Measurements from ENCODE around the gene CD44.

Gene CD44

DNA sequence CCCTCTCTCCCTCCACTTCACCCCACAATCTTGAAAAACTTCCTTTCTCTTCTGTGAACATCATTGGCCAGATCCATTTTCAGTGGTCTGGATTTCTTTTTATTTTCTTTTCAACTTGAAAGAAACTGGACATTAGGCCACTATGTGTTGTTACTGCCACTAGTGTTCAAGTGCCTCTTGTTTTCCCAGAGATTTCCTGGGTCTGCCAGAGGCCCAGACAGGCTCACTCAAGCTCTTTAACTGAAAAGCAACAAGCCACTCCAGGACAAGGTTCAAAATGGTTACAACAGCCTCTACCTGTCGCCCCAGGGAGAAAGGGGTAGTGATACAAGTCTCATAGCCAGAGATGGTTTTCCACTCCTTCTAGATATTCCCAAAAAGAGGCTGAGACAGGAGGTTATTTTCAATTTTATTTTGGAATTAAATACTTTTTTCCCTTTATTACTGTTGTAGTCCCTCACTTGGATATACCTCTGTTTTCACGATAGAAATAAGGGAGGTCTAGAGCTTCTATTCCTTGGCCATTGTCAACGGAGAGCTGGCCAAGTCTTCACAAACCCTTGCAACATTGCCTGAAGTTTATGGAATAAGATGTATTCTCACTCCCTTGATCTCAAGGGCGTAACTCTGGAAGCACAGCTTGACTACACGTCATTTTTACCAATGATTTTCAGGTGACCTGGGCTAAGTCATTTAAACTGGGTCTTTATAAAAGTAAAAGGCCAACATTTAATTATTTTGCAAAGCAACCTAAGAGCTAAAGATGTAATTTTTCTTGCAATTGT, 92.3 kb downstream of the CD44 start:
- no peak for DNase-seq (ENCODE audit: low read depth)
- no peak overlapping the region for H3K4me3 ChIP-seq (ENCODE audit: control insufficient read depth, low read depth, low read length)
- TF ChIP-seq, protein P1, sequence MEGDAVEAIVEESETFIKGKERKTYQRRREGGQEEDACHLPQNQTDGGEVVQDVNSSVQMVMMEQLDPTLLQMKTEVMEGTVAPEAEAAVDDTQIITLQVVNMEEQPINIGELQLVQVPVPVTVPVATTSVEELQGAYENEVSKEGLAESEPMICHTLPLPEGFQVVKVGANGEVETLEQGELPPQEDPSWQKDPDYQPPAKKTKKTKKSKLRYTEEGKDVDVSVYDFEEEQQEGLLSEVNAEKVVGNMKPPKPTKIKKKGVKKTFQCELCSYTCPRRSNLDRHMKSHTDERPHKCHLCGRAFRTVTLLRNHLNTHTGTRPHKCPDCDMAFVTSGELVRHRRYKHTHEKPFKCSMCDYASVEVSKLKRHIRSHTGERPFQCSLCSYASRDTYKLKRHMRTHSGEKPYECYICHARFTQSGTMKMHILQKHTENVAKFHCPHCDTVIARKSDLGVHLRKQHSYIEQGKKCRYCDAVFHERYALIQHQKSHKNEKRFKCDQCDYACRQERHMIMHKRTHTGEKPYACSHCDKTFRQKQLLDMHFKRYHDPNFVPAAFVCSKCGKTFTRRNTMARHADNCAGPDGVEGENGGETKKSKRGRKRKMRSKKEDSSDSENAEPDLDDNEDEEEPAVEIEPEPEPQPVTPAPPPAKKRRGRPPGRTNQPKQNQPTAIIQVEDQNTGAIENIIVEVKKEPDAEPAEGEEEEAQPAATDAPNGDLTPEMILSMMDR (IDR thresholded peaks at IDR 0.05; ENCODE audit: control insufficient read depth, insufficient read depth, low read depth, low read length, missing control alignments): no peak

DNA sequence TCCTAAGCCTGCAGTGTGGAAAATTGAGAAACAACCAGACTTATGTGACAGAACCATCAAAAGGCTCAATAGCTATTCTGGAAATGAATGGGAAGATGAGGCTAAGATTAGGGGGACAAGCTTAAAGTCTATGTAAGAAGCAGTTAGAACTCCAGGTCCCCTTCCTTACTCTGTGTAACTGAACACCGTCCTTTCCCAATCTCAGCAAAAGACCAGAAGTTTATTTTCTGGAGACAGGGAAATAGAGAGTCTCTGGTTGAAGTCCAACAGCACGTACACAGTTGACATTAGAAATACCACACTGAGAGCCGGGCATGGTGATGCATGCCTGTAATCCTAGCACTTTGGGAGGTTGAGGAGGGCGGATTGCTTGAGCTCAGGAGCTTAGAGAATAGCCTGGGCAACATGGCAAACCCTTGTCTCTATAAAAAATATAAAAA, 93.9 kb downstream of the CD44 start:
- TF ChIP-seq, protein P1 (IDR thresholded peaks at IDR 0.05; ENCODE audit: control insufficient read depth, insufficient read depth, low read depth, low read length, missing control alignments): no peak
- DNase-seq (ENCODE audit: low read depth): no peak
- no peak overlapping the region for H3K4me3 ChIP-seq (ENCODE audit: control insufficient read depth, low read depth, low read length)

DNA sequence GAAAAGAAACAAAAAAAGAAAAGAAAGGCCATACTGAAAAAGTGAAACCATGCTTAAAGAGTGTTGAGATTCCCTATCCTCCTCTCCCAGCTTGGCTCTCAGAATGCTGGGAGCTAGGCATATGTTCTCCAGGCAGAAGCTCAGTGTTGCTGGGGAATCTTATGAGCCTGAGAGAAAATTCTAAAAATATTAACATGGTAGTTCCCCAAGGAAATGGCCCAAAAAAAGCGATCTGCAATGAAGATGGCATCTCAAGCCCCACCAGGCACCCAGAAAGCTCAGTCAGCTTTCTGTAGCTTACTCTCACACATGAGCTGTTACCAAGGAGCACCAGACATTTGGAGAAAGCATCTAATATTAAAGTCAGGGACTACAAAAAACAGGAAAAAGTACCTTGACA, 94.5 kb downstream of the CD44 start:
- TF ChIP-seq, protein P1 (IDR thresholded peaks at IDR 0.05; ENCODE audit: control insufficient read depth, insufficient read depth, low read depth, low read length, missing control alignments): no peak
- no peak overlapping the region for H3K4me3 ChIP-seq (ENCODE audit: control insufficient read depth, low read depth, low read length)
- no peak for DNase-seq (ENCODE audit: low read depth)

DNA sequence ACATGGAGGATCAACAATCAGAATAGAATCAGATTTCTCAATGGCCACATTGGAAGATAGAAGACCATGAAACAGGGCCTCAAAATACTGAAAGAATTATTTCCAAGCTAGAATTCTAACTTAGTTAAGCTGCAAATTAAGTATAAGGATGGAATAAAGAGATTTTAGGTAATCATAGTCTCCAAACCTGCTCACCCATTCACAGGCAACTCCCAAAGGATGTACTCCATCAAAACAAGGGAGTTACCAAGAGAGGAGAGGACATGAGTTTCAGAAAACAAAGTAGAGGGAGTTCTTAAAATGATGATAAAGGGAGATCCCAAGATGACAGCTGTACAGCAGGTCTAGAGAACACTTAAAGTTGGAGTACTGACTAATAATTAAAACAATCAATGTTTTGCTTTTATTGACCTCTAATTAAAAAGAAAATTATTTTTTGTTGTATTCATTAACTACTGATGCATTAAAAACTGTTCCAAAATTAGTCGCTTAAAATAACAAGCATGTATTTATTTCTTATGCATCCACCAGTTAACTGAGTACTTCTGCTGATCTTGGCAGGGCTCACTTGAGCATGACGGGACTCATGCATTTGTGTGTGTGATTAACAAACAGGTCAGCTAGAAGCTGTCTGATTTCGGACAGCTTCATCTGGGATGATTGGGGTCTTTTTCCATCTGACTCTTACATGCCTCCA, 95.6 kb downstream of the CD44 start:
- DNase-seq (ENCODE audit: low read depth): no peak
- no peak overlapping the region for H3K4me3 ChIP-seq (ENCODE audit: control insufficient read depth, low read depth, low read length)
- TF ChIP-seq, protein P1 (IDR thresholded peaks at IDR 0.05; ENCODE audit: control insufficient read depth, insufficient read depth, low read depth, low read length, missing control alignments): no peak

DNA sequence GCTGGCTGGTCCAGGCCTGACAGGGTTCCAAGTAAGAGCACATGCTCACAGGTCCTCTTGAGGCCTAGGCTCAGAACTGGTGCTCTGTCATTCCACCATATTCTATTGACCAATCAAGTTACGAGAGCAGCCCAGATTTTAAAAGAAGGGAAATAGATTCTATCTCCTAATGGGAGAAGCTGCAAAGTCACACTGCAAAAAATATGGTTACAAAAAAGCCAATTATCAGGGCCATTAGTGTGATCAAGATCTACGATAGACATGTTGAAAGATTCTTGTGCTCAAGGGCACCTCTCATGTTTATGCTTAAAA, 96.1 kb downstream of the CD44 start:
- DNase-seq (ENCODE audit: low read depth): no peak
- H3K4me3 ChIP-seq (ENCODE audit: control insufficient read depth, low read depth, low read length): no peak overlapping the region
- TF ChIP-seq, protein P1 (IDR thresholded peaks at IDR 0.05; ENCODE audit: control insufficient read depth, insufficient read depth, low read depth, low read length, missing control alignments): no peak

DNA sequence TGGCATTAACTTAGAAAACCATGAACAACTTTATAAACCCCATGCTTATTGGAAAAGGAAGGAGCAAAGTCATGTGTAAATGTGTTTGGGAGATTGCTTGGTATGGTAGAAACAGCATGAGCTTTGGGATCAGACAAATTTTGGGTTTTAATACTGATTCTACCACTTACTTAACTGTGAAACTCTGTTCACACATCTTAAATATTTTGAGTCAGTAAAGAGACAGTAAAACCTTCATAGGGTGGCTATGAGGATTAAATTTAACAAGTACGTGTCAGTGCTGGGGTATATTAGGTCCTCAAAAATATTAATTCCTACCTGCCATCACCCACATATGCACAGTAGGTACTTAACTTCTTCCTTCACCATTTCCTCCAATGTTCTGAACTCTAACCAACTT, 96.5 kb downstream of the CD44 start:
- H3K4me3 ChIP-seq (ENCODE audit: control insufficient read depth, low read depth, low read length): no peak overlapping the region
- TF ChIP-seq, protein P1 (IDR thresholded peaks at IDR 0.05; ENCODE audit: control insufficient read depth, insufficient read depth, low read depth, low read length, missing control alignments): no peak
- no peak for DNase-seq (ENCODE audit: low read depth)
